Adipose tissue (tissue), 3 donors: ENCODE data around the gene GMFB. TPM values are rescaled to one million over a fixed set of nuclear protein-coding genes. Genes with fewer than 3 reads are reported as not detected.
"Not testable (repeated sequence)": the region's sequence is repeated elsewhere in the genome, so short reads cannot be mapped to it uniquely, and the experiment has no call there.

Experiments
- H3K27ac ChIP-seq: one replicate; pipeline ENCODE4 v1.5.1; 2013; ENCODE audit warnings: low read depth, low read length
- WGBS, 3 donors: extraction: QIAGEN DNeasy Blood & Tissue Kit; methylation state at CpG; one replicate each; pipeline ENCODE4 v1.1.7; 2013; 5-methylcytosine and 5-hydroxymethylcytosine counted together
- polyA plus RNA-seq, 3 donors: library from polyadenylated mRNA; stranded (reverse); fragments of 200-250 nt; gene quantifications; one replicate each; pipeline ENCODE4 v1.2.3, GENCODE V29; 2013
- donor health status: healthy with polysubstance abuse.
- donor health status: Bipolar disorder and iron deficiency.
- donor health status: healthy.

The GMFB gene
- polyA plus RNA-seq, 3 donors = 8.4 to 50.5 (median 26.8) TPM

GRCh38 chr14:54472315-54472714 is 16.5 kb downstream of the GMFB start:
- 89 to 91% (median 91%) methylated on average over 4 of the region's 4 CpGs for WGBS, 3 donors

DNA sequence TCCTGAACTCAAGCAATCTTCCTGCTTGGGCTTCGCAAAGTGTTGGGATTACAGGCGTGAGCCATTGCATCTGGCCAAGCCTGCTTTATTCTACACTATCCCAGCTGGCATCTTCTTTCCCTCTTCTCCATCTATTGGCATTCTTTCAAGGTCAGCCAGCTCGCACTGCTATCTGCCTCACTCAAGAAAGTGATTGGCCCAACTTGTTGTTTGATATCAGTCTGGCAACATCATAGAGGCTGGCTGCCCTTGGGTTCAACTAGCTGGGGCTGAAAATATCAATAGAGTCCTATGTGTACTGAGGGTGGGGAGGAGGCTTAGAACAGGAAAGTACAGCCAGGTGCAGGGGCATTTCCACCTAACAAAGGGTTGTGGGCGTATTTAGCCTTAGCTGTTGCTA is 17.1 kb downstream of the GMFB start:
- WGBS, 3 donors = 66 to 90% (median 88%) methylated on average over 4 of the region's 4 CpGs
- H3K27ac ChIP-seq = no peak overlapping the region

More at GRCh38 chr14:54472315-54472714, 16.5 kb downstream of the GMFB start:
- H3K27ac ChIP-seq = no peak overlapping the region

GRCh38 chr14:54470701-54471100 is 18.1 kb downstream of the GMFB start:
- 67 to 95% (median 93%) methylated on average over 4 of the region's 4 CpGs for WGBS, 3 donors
- H3K27ac ChIP-seq = no peak overlapping the region

GRCh38 chr14:54467280-54467679 is 21.5 kb downstream of the GMFB start:
- no peak overlapping the region for H3K27ac ChIP-seq

GRCh38 chr14:54465654-54466053 is 23.1 kb downstream of the GMFB start:
- 72 to 80% (median 79%) methylated on average over 4 of the region's 4 CpGs for WGBS, 3 donors
- no peak overlapping the region for H3K27ac ChIP-seq

DNA sequence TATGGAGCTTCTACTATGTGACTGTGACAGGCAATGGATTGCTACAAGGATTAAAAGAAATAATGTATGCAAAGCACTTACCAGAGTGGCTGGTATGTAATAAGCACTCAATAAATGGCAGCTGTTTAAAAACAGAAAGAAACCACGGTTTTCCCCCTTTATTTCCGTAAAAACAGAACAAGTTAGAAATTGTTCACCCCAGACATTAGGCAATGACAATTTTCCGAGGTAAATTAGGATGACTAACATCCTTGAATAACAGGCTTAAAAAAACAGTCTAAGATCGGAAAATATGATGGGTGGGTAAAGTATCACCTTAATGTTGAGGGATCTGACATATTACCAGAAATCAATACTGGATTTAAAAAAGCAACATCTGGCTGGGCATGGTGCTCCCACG is 26.7 kb downstream of the GMFB start:
- no peak overlapping the region for H3K27ac ChIP-seq
- WGBS, 3 donors = 59 to 79% (median 76%) methylated on average over 5 of the region's 5 CpGs

DNA sequence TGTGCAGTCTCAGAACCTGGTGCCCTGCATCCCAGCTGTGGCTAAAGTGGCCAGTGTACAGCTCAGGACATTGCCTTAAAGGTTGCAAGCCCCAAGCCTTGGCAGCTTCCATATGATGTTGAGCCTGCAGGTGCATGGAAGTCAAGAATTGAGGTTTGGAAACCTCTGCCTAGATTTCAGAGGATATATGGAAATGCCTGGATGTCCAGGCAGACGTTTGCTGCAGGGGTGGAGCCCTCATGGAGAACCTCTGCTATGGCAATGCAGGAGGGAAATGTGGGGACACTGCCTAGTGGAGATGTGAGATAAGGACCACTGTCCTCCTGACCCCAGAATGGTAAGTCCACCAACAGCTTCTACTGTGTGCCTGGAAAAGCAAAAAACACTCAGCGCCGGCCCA is 29.7 kb downstream of the GMFB start:
- WGBS, 3 donors = 88 to 95% (median 92%) methylated on average over 3 of the region's 3 CpGs

DNA sequence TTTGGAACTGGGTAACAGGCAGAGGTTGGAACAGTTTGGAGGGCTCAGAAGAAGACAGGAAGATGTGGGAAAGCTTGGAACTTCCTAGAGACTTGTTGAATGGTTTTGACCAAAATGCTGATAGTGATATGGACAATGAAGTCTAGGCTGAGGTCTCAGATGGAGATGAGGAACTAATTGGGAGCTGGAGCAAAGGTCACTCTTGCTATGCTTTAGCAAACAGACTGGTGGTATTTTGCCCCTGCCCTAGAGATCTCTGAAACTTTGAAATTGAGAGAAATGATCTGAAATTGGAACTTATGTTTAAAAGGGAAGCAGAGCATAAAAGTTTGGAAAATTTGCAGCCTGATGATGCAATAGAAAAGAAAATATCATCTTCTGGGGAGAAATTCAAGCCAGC is 30.2 kb downstream of the GMFB start:
- H3K27ac ChIP-seq = not testable (repeated sequence)

More for the DNA sequence above, 29.7 kb downstream of the GMFB start:
- H3K27ac ChIP-seq = no peak overlapping the region

DNA sequence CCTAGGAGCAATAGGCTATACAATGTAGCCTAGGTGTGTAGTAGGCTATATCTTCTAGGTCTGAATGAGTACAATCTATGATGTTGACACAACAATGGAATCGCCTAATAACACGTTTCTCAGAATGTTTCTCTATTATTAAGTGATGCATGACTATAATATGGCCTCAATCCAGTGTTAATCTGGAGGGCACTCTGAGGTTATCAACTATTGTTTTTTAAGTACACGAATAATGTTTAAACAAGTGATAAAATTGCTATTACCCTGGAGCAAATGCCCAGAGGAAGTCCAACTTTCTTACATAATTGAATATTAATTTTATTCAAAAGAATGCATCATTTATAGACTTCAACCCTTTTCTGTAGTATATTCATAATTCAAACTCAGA is 31.2 kb downstream of the GMFB start:
- no peak overlapping the region for H3K27ac ChIP-seq
- WGBS, 3 donors = 15 to 63% (median 56%) methylated on average over 3 of the region's 3 CpGs

- H3K27ac ChIP-seq = not testable (repeated sequence)
- WGBS, 3 donors = 74 to 87% (median 81%) methylated on average over 1 of the region's 1 CpG
Measured at GRCh38 chr14:54456820-54457608, 31.8 kb downstream of the GMFB start.

- WGBS, 3 donors = 35 to 89% (median 87%) methylated on average over 1 of the region's 1 CpG
- H3K27ac ChIP-seq = no peak overlapping the region
Measured at GRCh38 chr14:54455363-54455762, 33.4 kb downstream of the GMFB start.

- H3K27ac ChIP-seq = not testable (repeated sequence)
- whole genome bisulfite sequencing, 3 donors = 82 to 91% (median 87%) methylated on average over 5 of the region's 5 CpGs
Measured at GRCh38 chr14:54453990-54454389, 34.8 kb downstream of the GMFB start.

GRCh38 chr14:54453252-54453651 is 35.5 kb downstream of the GMFB start:
- no peak overlapping the region for H3K27ac ChIP-seq
- 94 to 99% (median 96%) methylated on average over 3 of the region's 3 CpGs for WGBS, 3 donors

DNA sequence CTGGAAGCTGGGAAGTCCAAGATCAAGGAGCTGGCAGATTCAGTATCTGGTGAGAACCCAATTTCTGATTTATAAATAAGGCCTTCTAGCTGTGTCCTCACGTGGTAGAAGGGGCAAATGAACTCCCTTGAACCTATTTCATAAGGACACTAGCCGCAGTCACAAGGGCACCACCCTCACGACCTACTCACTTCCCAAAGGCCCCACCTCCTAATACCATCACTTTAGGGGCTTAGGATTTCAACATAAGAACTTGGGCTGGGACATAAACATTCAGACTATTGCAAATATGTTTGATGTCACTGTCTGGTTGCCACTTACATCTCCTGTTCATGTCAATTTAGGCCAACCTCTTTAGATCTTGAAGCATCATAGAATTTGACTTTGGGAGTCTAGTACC is 36.8 kb downstream of the GMFB start:
- WGBS, 3 donors = 77 to 89% (median 84%) methylated on average over 3 of the region's 3 CpGs
- H3K27ac ChIP-seq = no peak overlapping the region

DNA sequence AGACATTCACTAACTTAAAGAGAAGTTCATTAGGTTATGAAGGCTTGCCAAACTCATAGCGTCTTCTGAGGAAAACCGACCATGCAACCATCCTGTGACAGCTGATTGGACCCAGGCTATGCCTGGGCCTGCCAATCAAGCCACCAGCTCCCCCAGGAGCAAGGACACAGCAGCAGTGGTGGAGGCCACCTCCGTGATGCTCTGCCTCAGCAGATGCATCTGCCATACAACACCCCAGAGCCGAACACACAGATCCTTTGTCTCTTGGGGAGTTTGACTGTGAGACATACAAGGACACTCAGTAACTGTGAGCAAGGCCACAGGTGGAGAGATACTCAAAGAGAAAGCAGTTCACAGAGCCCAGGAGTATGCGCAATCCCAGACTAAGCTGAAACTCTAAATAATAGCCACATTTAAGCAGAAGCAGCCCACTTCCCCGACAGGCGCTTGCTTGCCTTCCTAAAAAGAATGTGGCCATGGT is 37.6 kb downstream of the GMFB start:
- H3K27ac ChIP-seq = no peak overlapping the region
- 83 to 88% (median 87%) methylated on average over 7 of the region's 7 CpGs for WGBS, 3 donors

GRCh38 chr14:54450535-54450934 is 38.2 kb downstream of the GMFB start:
- 32 to 67% (median 34%) methylated on average over 3 of the region's 3 CpGs for WGBS, 3 donors

DNA sequence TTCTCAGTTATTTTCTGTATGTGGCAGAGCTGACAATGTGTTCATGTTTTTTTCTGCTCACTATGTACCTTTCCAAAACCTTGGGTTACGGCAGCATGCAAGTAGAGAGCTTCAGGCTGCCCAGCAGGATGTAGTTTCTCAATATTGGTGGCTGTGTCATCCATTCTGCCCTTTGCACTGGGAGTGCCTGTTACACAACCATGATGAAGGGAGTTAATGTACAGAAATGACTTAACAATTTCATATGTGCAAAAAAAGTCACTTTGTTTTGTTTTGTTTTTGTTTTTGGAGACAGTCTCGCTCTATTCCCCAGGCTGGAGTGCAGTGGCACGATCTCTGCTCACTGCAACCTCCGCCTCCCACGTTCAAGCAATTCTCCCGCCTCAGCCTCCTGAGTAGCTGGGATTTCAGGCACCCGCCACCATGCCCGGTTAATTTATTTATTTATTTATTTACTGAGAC is 41.5 kb downstream of the GMFB start:
- H3K27ac ChIP-seq = no peak overlapping the region
- WGBS, 3 donors = 60 to 91% (median 71%) methylated on average over 8 of the region's 8 CpGs

More at GRCh38 chr14:54450535-54450934, 38.2 kb downstream of the GMFB start:
- H3K27ac ChIP-seq = no peak overlapping the region

DNA sequence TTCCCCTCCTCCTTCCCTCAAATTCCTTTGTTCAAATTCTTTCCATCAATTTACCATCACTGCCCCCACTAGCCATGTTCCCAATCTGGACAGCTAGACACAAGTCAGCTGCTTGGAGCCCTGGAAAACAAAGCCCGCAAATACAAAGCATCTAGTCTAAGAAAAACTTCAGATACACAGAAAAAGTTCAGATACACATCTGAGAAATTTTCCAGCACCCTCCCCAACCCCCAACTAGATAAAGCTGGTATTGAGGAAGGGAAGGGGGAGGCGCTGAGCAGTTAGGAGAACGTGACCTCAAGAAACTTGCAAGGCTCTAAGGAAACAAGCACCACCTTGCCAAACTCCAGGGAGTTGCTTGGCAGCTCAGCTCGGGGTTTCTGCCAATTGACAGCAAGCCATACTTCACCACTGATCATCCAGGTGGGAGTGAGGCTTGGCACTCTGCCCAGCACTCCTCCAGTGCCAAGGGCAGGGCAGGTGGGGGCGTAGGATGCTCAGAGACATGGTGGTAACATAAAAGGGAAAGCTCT is 42.6 kb downstream of the GMFB start:
- H3K27ac ChIP-seq = no peak overlapping the region
- 25 to 28% (median 26%) methylated on average over 5 of the region's 5 CpGs for WGBS, 3 donors

DNA sequence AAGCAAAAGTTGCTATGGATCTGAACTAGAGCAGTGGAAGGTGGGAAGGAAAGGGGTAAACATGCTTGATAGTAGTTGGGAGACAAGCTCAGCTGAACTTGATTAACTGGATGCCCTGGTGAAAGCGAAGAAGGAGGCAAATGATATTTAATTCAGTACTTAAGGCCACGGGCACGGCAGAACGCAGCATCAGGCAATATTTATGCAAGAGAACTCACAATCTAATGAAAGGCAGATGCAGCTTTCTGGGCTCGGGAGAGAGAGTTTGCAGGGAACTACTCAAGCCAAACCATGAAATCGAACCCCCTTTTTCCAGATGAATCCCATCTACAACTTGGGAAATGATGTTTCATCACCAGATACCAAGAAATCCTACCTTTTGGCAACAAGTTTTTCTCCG is 44.1 kb downstream of the GMFB start:
- no peak overlapping the region for H3K27ac ChIP-seq
- WGBS, 3 donors = 75 to 86% (median 78%) methylated on average over 7 of the region's 7 CpGs

DNA sequence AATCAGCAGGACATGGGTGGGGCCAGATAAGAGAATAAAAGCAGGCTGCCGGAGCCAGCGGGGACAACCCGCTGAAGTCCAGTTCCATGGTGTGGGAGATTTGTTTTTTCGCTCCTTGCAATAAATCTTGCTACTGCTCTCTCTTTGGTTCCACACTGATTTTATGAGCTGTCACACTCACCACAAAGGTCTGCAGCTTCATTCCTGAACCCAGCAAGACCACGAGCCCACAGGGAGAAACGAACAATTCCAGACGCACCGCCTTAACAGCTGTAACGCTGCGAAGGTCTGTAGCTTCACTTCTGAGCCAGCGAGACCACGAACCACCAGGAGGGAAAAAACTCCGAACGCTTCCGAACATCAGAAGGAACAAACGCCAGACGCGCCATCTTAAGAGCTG is 44.8 kb downstream of the GMFB start:
- H3K27ac ChIP-seq = no peak overlapping the region
- WGBS, 3 donors = 74 to 94% (median 91%) methylated on average over 18 of the region's 18 CpGs
